Stimulated activated CD8-positive, alpha-beta memory T cell treated with anti-CD3 and anti-CD28 coated beads, Interleukin-7, amount 100 ng/mL, for 24 hours (primary cell): Measurements from ENCODE around the gene NOP9.
"Not testable (repeated sequence)": the region's sequence is repeated elsewhere in the genome, so short reads cannot be mapped to it uniquely, and the experiment has no call there.

ENCODE experiments used
- DNase-seq: peaks from one replicate; pipeline ENCODE4 v3.0.0-alpha.2; 2020; ENCODE audit warnings: low read depth

The NOP9 gene

GRCh38 chr14:24353559-24354481 is 54.2 kb downstream of the NOP9 start:
- no peak for DNase-seq

GRCh38 chr14:24354482-24354825 is 54.8 kb downstream of the NOP9 start:
- DNase-seq: not testable (repeated sequence)

- no peak for DNase-seq
Observed at GRCh38 chr14:24355009-24355408, 55.4 kb downstream of the NOP9 start.

- no peak for DNase-seq
Observed at GRCh38 chr14:24356208-24356607, 56.6 kb downstream of the NOP9 start.
